C4-2B (cell line): Measurements from ENCODE around the gene PTGDS.

ENCODE experiments used
- H3K27ac ChIP-seq: fragments of 450-650 bp; 2 replicates; pipeline ENCODE4 v1.5.1; 2017
- CTCF ChIP-seq: fragments of 450-650 bp; conservative IDR thresholded peaks from 2 replicates; pipeline ENCODE4 v1.5.1; 2017; ENCODE audit warnings: mild to moderate bottlenecking
- ZFX ChIP-seq: fragments of 450-650 bp; IDR thresholded peaks from 2 replicates; pipeline ENCODE4 v1.6.1; 2017

PTGDS gene

DNA sequence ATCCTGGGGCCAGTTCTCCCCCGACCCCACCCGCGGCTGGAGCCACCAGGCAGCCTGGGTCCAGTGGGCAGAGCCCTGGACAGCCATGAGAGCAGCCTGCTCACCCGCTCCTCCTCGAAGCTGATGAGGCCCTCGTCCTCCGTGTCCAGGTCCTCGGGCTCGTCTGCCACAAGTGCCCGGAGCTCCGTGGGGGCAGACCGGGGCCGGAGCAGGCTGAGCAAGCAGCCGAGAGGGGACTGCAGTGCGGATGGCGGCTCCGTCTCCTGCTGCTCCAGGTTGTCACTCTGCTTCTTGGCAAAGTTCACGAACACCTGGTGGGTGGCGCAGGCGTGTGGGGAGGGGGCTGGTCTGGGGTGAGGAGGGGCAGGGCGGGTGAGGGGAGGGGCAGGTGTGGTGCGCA lies 31.0 kb downstream of the PTGDS start:
- TF ChIP-seq CTCF: no peak
- TF ChIP-seq ZFX: no peak
- H3K27ac ChIP-seq: no peak overlapping the region

DNA sequence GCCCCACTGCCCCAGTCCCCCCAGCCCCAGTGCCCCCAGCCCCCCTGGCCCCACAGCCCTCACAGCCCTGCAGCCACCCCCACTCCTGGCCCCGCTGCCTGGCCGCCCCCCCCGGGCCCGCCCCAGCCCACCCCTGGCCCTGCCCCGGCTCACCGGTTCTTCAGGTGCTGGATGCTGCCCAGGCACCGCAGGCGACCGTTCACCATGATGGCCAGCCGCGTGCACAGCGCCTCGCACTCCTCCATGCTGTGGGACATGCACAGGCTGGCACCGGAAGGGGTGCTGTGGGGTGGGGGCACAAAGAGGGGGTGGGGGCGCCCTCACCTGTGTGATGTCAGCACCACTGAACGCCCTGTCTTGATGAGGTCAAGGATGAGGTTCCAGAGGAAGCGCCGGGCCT lies 31.9 kb downstream of the PTGDS start:
- TF ChIP-seq CTCF (no peak), ZFX (no peak)
- no peak overlapping the region for H3K27ac ChIP-seq

- no peak overlapping the region for H3K27ac ChIP-seq
- no peak for TF ChIP-seq ZFX
Observed at GRCh38 chr9:137009938-137010732, 32.8 kb downstream of the PTGDS start.

- TF ChIP-seq ZFX: no peak
- TF ChIP-seq CTCF: no peak
- H3K27ac ChIP-seq: no peak overlapping the region
Observed at GRCh38 chr9:137011156-137011555, 33.9 kb downstream of the PTGDS start.

GRCh38 chr9:137011907-137012675 lies 34.8 kb downstream of the PTGDS start:
- TF ChIP-seq CTCF (no peak), ZFX (no peak)
- H3K27ac ChIP-seq: no peak overlapping the region

- TF ChIP-seq CTCF (no peak), ZFX (no peak)
- no peak overlapping the region for H3K27ac ChIP-seq
Observed at GRCh38 chr9:137012694-137013570, 35.6 kb downstream of the PTGDS start.

DNA sequence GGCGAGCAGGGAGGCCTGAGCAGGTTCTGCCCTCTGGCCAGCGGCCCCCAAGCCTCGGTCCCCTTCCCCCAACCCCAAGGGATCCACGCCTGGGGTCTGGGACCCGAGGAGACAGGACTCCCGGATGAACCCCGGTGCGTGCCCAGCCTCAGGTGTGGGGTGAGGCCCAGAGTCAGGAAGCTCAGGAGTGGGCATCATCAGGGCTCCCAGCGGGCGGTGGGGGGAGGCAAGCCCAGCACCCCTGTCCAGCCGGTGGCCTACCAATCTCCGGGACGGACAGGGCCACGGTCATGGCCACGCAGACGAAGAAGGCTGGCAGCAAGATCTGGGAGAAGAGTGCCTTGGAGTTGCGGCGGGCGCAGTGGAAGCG lies 36.3 kb downstream of the PTGDS start:
- TF ChIP-seq ZFX (no peak), CTCF (no peak)
- no peak overlapping the region for H3K27ac ChIP-seq
